OCI-LY7 (cell line): ENCODE results near the gene MMAB.

Experiments
- CTCF ChIP-seq: fragments of 200-600 bp; sonication (generic); conservative IDR thresholded peaks from 2 replicates; pipeline ENCODE4 v1.5.1; 2014; ENCODE audit warnings: mild to moderate bottlenecking, antibody characterized with exemption, low read length, moderate library complexity, mixed read lengths
- EZH2phosphoT487 ChIP-seq: fragments of 200-600 bp; sonication (generic); IDR thresholded peaks from 2 replicates; pipeline ENCODE4 v1.6.1; 2018; ENCODE audit warnings: low read depth, borderline replicate concordance, mild to moderate bottlenecking, mixed run types, antibody characterized with exemption, low read length, moderate library complexity, mixed read lengths

- no peak for TF ChIP-seq CTCF
- no peak for TF ChIP-seq EZH2phosphoT487
Observed at GRCh38 chr12:109575683-109576082, 2.4 kb upstream of the MMAB start.
